CD4-positive, alpha-beta T cell (primary cell): ENCODE results near the gene ZDHHC3. TPM values are rescaled to one million over a fixed set of nuclear protein-coding genes. Genes with fewer than 3 reads are reported as not detected.

Experiments
- ATAC-seq: fragments of 200-7000 bp; cut with Tn5 transposase; one replicate; pipeline ENCODE4 v1.10.0; 2022; ENCODE audit warnings: mild to moderate bottlenecking; ENCODE audit not compliant: poor library complexity
- CTCF ChIA-PET: fragments of 350-600 bp; sonication (Branson Sonifier 250); formaldehyde crosslinking; loops from one replicate; lab custom pipeline; 2021; ENCODE audit warnings: antibody characterized with exemption, inconsistent platforms; lab: Charles Lee
- POLR2A ChIA-PET: fragments of 350-600 bp; sonication (Branson Sonifier 250); formaldehyde crosslinking; loops from one replicate; lab custom pipeline; 2021; ENCODE audit warnings: antibody characterized with exemption, inconsistent platforms; lab: Charles Lee
- DNase-seq, 14 experiments: peaks; one replicate each; pipeline ENCODE4 v3.0.0-alpha.2; 2013 to 2020; ENCODE audit warnings: mixed read lengths in 2 of 14
- H3K27ac ChIP-seq, 2 donors: one replicate each; pipeline versions ENCODE4 v1.5.1 to v1.7.0; 2013; ENCODE audit warnings: low read length in 2 of 2, low read depth in 1 of 2, mild to moderate bottlenecking in 1 of 2
- H3K27me3 ChIP-seq, 2 experiments: 1 replicate in 1 of 2; 2 replicates in 1 of 2; pipeline versions ENCODE4 v1.6.1 to v1.7.0; 2013; ENCODE audit warnings: low read length in 2 of 2, control low read depth in 1 of 2, mild to moderate bottlenecking in 1 of 2, moderate library complexity in 1 of 2; ENCODE audit not compliant: insufficient read depth in 2 of 2, control insufficient read depth in 1 of 2
- H3K36me3 ChIP-seq: one replicate; pipeline ENCODE4 v1.6.1; 2013; ENCODE audit warnings: low read length, control low read depth; ENCODE audit not compliant: insufficient read depth
- H3K4me1 ChIP-seq: one replicate; pipeline ENCODE4 v1.6.1; 2013; ENCODE audit warnings: low read length, control low read depth; ENCODE audit not compliant: insufficient read depth
- H3K4me3 ChIP-seq: one replicate; pipeline ENCODE4 v1.5.1; 2013; ENCODE audit warnings: mild to moderate bottlenecking, low read length, moderate library complexity
- H3K9me3 ChIP-seq, 2 experiments: 1 replicate in 1 of 2; 2 replicates in 1 of 2; pipeline versions ENCODE4 v1.6.1 to v1.7.0; 2013; ENCODE audit warnings: low read length in 2 of 2, mild to moderate bottlenecking in 2 of 2, control low read depth in 1 of 2, moderate library complexity in 1 of 2; ENCODE audit not compliant: control insufficient read depth in 1 of 2, insufficient read depth in 1 of 2
- H3K27ac Mint-ChIP-seq: one replicate; pipeline ENCODE4 v1.8.0; 2020; ENCODE audit warnings: mixed read lengths
- H3K27me3 Mint-ChIP-seq: one replicate; pipeline ENCODE4 v1.8.0; 2021; ENCODE audit warnings: mixed read lengths
- H3K36me3 Mint-ChIP-seq: one replicate; pipeline ENCODE4 v1.8.0; 2021; ENCODE audit warnings: low read depth, mixed read lengths
- H3K4me1 Mint-ChIP-seq: one replicate; pipeline ENCODE4 v1.8.0; 2021; ENCODE audit warnings: low read depth, mixed read lengths
- H3K4me3 Mint-ChIP-seq: one replicate; pipeline ENCODE4 v1.8.0; 2020; ENCODE audit warnings: mild to moderate bottlenecking, mixed read lengths
- H3K9me3 Mint-ChIP-seq: one replicate; pipeline ENCODE4 v1.8.0; 2020; ENCODE audit warnings: mixed read lengths
- intact Hi-C, 2 experiments: fragments of 100-400 bp; cut with DNase I in 1 of 2; cut with micrococcal nuclease in 1 of 2; formaldehyde crosslinking; loops; one replicate each; pipeline versions ENCODE4 v1.15.1 to v1.9.0; 2023 to 2025; cut with DNase I, micrococcal nuclease
- total RNA-seq, 174 experiments: library from RNA in 2 of 174; stranded (reverse) in 2 of 174; gene quantifications; one replicate each; pipeline ENCODE4 v1.2.3 and lab custom pipeline; 2021 to 2026
- TF ChIP-seq, protein P1 (sequence below): fragments of 200-600 bp; IDR thresholded peaks from one replicate; pipeline ENCODE4 v1.8.0; 2022; ENCODE audit warnings: antibody characterized with exemption, mild to moderate bottlenecking

ZDHHC3 gene
- total RNA-seq, 2 experiments from 2014 or later = 34.4 to 34.6 TPM

DNA sequence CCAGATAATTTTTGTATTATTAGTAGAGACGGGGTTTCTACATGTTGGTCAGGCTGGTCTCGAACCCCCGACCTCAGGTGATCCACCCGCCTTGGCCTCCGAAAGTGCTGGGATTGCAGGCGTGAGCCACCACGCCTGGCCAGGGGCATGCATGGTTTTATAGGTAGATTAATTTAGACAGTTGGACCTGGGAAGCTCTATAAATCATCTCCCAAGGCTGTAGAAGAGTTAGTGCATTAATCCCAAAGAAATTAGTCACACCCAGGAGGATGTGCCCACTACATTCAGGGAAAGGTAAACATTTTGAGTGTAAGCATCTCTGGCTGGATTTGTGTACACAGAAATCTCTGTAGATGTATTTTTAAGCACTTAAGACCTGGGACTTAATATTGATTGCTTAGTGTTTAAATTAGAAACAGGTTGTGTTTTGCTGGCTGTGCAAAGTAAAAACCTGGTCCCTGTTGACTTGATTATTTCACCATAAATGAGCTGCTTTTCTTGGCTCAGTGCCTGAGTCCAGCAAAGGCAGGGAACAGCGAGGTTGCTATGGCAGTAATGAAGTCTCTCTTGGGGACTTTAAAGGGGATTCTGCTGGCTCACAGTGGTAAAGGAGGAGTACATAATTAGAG is 19.3 kb upstream of the ZDHHC3 start:
- DNase-seq (no peak), ATAC-seq (no peak)
- no peak overlapping the region for H3K4me3 ChIP-seq
- Mint-ChIP-seq H3K27ac (peak overlapping the region; percentile 12), H3K27me3 (no peaks in the 10 kb centered on the region), H3K36me3 (peaks cover 94% of the 10 kb centered on the region), H3K9me3 (no peaks in the 10 kb centered on the region), H3K4me1 (peaks cover 48% of the 10 kb centered on the region), H3K4me3 (no peak overlapping the region)
- no peaks in the 10 kb centered on the region for H3K9me3 ChIP-seq
- H3K36me3 ChIP-seq = peaks cover 62% of the 10 kb centered on the region
- H3K27ac ChIP-seq = no peak overlapping the region
- H3K4me1 ChIP-seq = peaks cover 30% of the 10 kb centered on the region
- CTCF ChIA-PET = no interaction called here
- H3K27me3 ChIP-seq = no peaks in the 10 kb centered on the region
- intact Hi-C loops = no loop called here
- POLR2A ChIA-PET = no interaction called here
- TF ChIP-seq, protein P1, sequence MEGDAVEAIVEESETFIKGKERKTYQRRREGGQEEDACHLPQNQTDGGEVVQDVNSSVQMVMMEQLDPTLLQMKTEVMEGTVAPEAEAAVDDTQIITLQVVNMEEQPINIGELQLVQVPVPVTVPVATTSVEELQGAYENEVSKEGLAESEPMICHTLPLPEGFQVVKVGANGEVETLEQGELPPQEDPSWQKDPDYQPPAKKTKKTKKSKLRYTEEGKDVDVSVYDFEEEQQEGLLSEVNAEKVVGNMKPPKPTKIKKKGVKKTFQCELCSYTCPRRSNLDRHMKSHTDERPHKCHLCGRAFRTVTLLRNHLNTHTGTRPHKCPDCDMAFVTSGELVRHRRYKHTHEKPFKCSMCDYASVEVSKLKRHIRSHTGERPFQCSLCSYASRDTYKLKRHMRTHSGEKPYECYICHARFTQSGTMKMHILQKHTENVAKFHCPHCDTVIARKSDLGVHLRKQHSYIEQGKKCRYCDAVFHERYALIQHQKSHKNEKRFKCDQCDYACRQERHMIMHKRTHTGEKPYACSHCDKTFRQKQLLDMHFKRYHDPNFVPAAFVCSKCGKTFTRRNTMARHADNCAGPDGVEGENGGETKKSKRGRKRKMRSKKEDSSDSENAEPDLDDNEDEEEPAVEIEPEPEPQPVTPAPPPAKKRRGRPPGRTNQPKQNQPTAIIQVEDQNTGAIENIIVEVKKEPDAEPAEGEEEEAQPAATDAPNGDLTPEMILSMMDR = no peak

DNA sequence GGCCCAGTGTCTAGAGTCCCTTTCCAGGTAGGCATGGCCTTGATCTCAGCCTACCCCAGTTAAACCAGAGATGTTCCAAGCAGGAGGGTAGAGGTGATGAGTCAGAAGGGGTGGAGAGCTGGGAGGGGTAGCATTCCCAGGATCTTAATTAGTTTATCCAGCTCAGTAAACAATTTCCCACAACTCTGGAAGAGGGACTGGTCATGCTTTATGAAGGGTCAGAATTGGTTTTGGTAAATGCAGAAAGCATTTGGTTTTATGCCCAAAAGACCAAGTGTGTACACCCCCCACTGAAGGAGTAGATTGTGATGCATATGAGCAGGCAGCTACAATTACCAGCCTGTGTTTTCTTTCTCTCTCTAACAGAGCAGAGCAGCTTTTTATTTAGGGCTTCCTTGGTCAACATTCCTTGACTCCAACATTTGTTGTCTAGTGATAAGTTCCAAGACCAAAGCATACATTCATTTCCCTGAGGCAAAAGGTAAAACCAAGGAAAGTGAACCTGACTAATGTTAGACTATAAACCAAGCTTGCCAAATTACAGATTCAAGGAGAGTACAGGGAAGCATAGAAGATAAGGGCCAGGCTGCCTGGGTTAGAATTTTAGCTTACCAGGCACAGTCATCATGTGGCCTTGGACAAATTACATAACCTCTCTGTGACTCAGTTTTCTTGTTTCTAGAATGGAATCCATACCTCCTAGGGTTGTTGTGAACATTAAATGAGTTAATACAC is 17.7 kb upstream of the ZDHHC3 start:
- Histone ChIP-seq H3K27me3 (no peaks in the 10 kb centered on the region), H3K4me1 (peaks cover 30% of the 10 kb centered on the region), H3K4me3 (no peak overlapping the region), H3K9me3 (no peaks in the 10 kb centered on the region), H3K36me3 (peaks cover 63% of the 10 kb centered on the region), H3K27ac (no peak overlapping the region)
- CTCF ChIA-PET = interaction anchor here (0.7 to 1.0 kb wide), 2 partner anchors 12 to 185 kb away, joined by 3 read pairs; no protein-coding TSS in a partner anchor
- peaks cover 59% of the 10 kb centered on the region for H3K4me1 Mint-ChIP-seq
- H3K9me3 Mint-ChIP-seq = no peaks in the 10 kb centered on the region
- DNase-seq (no peak), ATAC-seq (no peak)
- H3K27ac Mint-ChIP-seq = peak overlapping the region; percentile 53
- peaks cover 94% of the 10 kb centered on the region for H3K36me3 Mint-ChIP-seq
- POLR2A ChIA-PET = no interaction called here
- TF ChIP-seq, protein P1 = no peak
- no peak overlapping the region for H3K4me3 Mint-ChIP-seq
- H3K27me3 Mint-ChIP-seq = no peaks in the 10 kb centered on the region
- intact Hi-C loops = no loop called here

DNA sequence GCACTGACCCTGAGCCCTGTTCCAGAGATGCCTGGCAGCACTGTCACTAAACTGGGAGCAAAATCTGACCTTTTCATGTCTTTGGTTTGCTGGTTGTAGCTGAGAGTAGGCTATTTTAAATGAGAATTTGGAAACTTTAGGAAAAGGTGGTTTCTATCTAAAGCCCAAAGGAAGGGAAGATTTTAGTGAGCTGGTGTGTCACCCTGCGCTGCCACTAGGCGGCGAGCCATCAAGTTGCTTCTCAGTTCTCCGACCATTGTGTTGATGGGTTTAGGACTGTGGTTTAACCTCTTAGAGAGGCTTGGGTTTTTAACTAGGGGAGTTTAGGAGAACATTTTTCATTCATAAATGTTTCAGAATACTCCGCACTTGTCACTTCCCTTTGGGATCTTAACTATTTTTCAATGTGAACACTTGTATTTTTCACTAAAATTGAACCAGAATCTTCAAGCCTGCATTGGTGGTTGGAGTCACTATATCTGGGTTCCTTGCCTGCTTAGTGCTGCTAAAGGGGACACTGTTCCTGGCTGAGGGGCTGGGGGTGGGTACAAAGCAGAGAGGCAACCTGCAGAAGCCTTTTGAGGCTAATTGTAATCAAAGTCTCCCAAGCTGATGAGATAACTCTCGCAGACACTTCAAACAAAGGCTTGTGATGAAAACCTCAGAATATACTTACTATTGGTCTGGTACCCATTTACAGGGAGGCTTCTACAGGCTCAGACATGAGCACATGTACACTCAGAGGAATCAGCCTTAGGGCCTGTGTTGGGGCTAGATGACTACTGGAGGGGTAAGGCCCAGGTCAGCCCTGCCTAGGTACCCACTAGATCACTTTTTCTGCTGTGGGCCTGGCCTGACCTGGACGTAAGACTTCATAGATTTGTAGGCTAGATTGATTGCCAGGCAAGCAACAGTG is 16.8 kb upstream of the ZDHHC3 start:
- TF ChIP-seq, protein P1 = peak; percentile 72
- H3K27ac Mint-ChIP-seq = peak overlapping the region; percentile 53
- H3K27me3 Mint-ChIP-seq = no peaks in the 10 kb centered on the region
- H3K9me3 ChIP-seq = no peaks in the 10 kb centered on the region
- peaks cover 94% of the 10 kb centered on the region for H3K36me3 Mint-ChIP-seq
- ChIA-PET CTCF (interaction anchor here (0.7 to 1.9 kb wide), 4 partner anchors 11 to 27 kb away, joined by 3 to 7 read pairs (median 3); partner anchors contain the start of genes EXOSC7 and ZDHHC3), POLR2A (interaction anchor here (1.1 to 2.7 kb wide), 2 partner anchors 13 to 42 kb away, joined by 3 to 7 read pairs; no protein-coding TSS in a partner anchor)
- no peak overlapping the region for H3K4me3 Mint-ChIP-seq
- peaks cover 30% of the 10 kb centered on the region for H3K4me1 ChIP-seq
- peaks cover 67% of the 10 kb centered on the region for H3K4me1 Mint-ChIP-seq
- H3K36me3 ChIP-seq = peaks cover 54% of the 10 kb centered on the region
- H3K27ac ChIP-seq = no peak overlapping the region
- H3K4me3 ChIP-seq = no peak overlapping the region
- H3K27me3 ChIP-seq = no peaks in the 10 kb centered on the region
- intact Hi-C loops = no loop called here
- H3K9me3 Mint-ChIP-seq = no peaks in the 10 kb centered on the region
- peak; percentile 60 for ATAC-seq
- DNase-seq = peak in 6 of 14 experiments; percentile 8 to 47 (median 28)
